DND-41 (cell line): Measurements from ENCODE around the gene CMC2.

Source experiments
- ATAC-seq: fragments of 200-7000 bp; cut with Tn5 transposase; 3 replicates; pipeline ENCODE4 v1.9.1; 2021; ENCODE audit warnings: low read depth; ENCODE audit not compliant: insufficient read depth
- DNase-seq: peaks from one replicate; pipeline ENCODE4 v3.0.0-alpha.2; 2020
- H2AFZ ChIP-seq: 2 replicates; pipeline ENCODE4 v1.6.0; 2012; ENCODE audit warnings: low read depth, low read length
- H3K27ac ChIP-seq: 2 replicates; pipeline ENCODE4 v1.5.1; 2012; ENCODE audit warnings: low read length, inconsistent platforms
- H3K27me3 ChIP-seq: fragments of 200-600 bp; sonication (generic); 2 replicates; pipeline ENCODE4 v1.6.0; 2012; ENCODE audit warnings: low read length, mild to moderate bottlenecking, inconsistent platforms; ENCODE audit not compliant: insufficient read depth, poor library complexity
- H3K36me3 ChIP-seq: 2 replicates; pipeline ENCODE4 v1.5.1; 2012; ENCODE audit warnings: low read length, inconsistent platforms; ENCODE audit not compliant: insufficient read depth
- H3K4me1 ChIP-seq: 2 replicates; pipeline ENCODE4 v1.5.1; 2012; ENCODE audit warnings: mild to moderate bottlenecking, low read length; ENCODE audit not compliant: insufficient read depth
- H3K4me2 ChIP-seq: 2 replicates; pipeline ENCODE4 v1.6.0; 2012; ENCODE audit warnings: mild to moderate bottlenecking, moderate library complexity, low read length, inconsistent platforms; ENCODE audit not compliant: insufficient read depth
- H3K4me3 ChIP-seq, 2 experiments: fragments of 200-600 bp in 1 of 2; shearing (Covaris generic) in 1 of 2; 2 replicates each; pipeline ENCODE4 v1.5.1; 2012 to 2016; ENCODE audit warnings: inconsistent platforms in 2 of 2, low read length in 2 of 2, mild to moderate bottlenecking in 2 of 2, low read depth in 1 of 2, moderate library complexity in 1 of 2
- H3K79me2 ChIP-seq: 2 replicates; pipeline ENCODE4 v1.6.0; 2012; ENCODE audit warnings: low read length, inconsistent platforms; ENCODE audit not compliant: insufficient read depth
- H3K9ac ChIP-seq: 2 replicates; pipeline ENCODE4 v1.6.0; 2012; ENCODE audit warnings: low read depth, mild to moderate bottlenecking, inconsistent platforms, low read length, moderate library complexity
- H3K9me3 ChIP-seq: 2 replicates; pipeline ENCODE4 v1.5.1; 2012; ENCODE audit warnings: low read length, moderate library complexity, mild to moderate bottlenecking, inconsistent platforms; ENCODE audit not compliant: insufficient read depth, severe bottlenecking
- H4K20me1 ChIP-seq: 2 replicates; pipeline ENCODE4 v1.6.0; 2012; ENCODE audit warnings: low read length; ENCODE audit not compliant: insufficient read depth
- EZH2 ChIP-seq: IDR thresholded peaks from 3 replicates; pipeline ENCODE4 v1.6.1; 2012; ENCODE audit warnings: borderline replicate concordance, low read depth, mild to moderate bottlenecking, moderate library complexity, low read length, inconsistent platforms; ENCODE audit not compliant: severe bottlenecking
- TF ChIP-seq, protein P1 (sequence below): IDR thresholded peaks from 2 replicates; pipeline ENCODE4 v1.5.1; 2012; ENCODE audit warnings: borderline replicate concordance, low read length, moderate library complexity, mild to moderate bottlenecking; ENCODE audit not compliant: poor library complexity, severe bottlenecking; ENCODE audit errors: extremely low read depth

CMC2 gene

DNA sequence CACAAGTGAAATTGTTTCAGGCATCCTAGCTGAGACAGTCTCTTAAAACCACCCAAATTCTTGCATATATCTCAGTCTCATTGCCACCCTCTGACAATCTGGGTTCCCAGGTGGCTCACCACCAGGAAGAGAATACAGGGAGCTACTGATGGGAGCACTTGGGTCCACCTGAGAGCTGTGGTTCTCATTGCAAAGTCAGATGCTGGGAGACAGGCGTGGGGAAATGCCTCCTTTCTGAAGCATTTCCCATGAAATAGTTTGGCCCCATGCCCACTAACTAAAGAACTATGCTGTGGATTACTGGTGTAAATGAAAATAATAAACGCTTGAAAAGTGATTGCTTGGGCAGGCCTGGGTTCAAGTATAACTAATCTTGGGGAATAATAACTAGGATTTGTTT is 70.3 kb downstream of the CMC2 start:
- no peak overlapping the region for H3K4me2 ChIP-seq
- no peak overlapping the region for H3K9ac ChIP-seq
- H3K27me3 ChIP-seq: peaks cover 3% of the 10 kb centered on the region
- H3K36me3 ChIP-seq: no peaks in the 10 kb centered on the region
- ATAC-seq: no peak
- H3K27ac ChIP-seq: no peak overlapping the region
- no peaks in the 10 kb centered on the region for H3K79me2 ChIP-seq
- no peaks in the 10 kb centered on the region for H3K4me1 ChIP-seq
- no peak for DNase-seq
- no peak overlapping the region for H3K4me3 ChIP-seq
- H4K20me1 ChIP-seq: no peaks in the 10 kb centered on the region
- no peak overlapping the region for H2AFZ ChIP-seq
- no peaks in the 10 kb centered on the region for H3K9me3 ChIP-seq
- TF ChIP-seq, protein P1, sequence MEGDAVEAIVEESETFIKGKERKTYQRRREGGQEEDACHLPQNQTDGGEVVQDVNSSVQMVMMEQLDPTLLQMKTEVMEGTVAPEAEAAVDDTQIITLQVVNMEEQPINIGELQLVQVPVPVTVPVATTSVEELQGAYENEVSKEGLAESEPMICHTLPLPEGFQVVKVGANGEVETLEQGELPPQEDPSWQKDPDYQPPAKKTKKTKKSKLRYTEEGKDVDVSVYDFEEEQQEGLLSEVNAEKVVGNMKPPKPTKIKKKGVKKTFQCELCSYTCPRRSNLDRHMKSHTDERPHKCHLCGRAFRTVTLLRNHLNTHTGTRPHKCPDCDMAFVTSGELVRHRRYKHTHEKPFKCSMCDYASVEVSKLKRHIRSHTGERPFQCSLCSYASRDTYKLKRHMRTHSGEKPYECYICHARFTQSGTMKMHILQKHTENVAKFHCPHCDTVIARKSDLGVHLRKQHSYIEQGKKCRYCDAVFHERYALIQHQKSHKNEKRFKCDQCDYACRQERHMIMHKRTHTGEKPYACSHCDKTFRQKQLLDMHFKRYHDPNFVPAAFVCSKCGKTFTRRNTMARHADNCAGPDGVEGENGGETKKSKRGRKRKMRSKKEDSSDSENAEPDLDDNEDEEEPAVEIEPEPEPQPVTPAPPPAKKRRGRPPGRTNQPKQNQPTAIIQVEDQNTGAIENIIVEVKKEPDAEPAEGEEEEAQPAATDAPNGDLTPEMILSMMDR: no peak
- no peak for TF ChIP-seq EZH2

DNA sequence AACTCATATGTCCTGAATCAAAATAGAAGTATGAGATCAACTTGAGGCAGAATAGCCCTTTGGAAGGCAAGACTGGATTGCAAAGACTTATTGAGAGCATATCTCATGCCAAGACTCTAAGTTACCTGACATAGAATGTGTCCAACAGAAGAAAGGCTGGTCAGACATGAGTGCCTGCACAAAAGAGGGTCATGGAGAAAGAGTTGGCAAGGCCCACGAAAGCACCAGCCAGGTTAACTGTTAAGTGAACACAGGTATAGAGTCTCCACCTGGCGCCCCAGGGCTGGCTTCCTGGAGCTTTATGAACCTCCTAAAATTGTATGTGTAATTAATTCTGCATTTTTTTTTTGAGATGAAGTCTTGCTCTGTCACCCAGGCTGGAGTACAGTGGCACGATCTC is 71.0 kb downstream of the CMC2 start:
- no peaks in the 10 kb centered on the region for H3K79me2 ChIP-seq
- H3K9me3 ChIP-seq: no peaks in the 10 kb centered on the region
- no peak overlapping the region for H3K4me3 ChIP-seq
- no peaks in the 10 kb centered on the region for H3K36me3 ChIP-seq
- H2AFZ ChIP-seq: no peak overlapping the region
- H3K4me1 ChIP-seq: no peaks in the 10 kb centered on the region
- no peak overlapping the region for H3K27ac ChIP-seq
- DNase-seq (no peak), ATAC-seq (no peak)
- H3K9ac ChIP-seq: no peak overlapping the region
- H4K20me1 ChIP-seq: no peaks in the 10 kb centered on the region
- H3K27me3 ChIP-seq: peaks cover 3% of the 10 kb centered on the region
- no peak for TF ChIP-seq EZH2
- TF ChIP-seq, protein P1: no peak
- H3K4me2 ChIP-seq: no peak overlapping the region

DNA sequence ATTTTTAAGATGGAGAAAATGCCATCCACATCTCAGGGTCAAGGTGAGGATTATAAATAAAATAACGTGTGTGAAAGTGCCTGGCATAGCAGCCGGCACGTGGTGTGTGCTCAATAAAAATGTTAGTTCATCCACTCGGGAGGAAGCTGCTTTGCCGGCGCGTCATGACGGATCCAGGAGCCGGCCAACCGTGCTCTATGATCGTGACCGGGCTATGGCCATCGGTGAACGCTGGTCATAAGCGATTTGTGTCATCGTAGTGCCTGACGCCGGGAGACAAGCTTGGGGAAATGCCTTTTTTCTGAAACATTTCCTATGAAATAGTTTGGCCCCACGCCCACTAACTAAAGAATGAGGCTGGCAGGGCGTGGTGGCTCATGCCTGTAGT is 74.0 kb downstream of the CMC2 start:
- Histone ChIP-seq H3K36me3 (no peaks in the 10 kb centered on the region), H3K4me3 (no peak overlapping the region), H2AFZ (no peak overlapping the region), H3K4me1 (no peaks in the 10 kb centered on the region), H3K27ac (no peak overlapping the region), H3K27me3 (no peaks in the 10 kb centered on the region), H3K4me2 (no peak overlapping the region), H3K9me3 (no peaks in the 10 kb centered on the region), H3K9ac (no peak overlapping the region), H4K20me1 (no peaks in the 10 kb centered on the region), H3K79me2 (no peaks in the 10 kb centered on the region)
- DNase-seq (no peak), ATAC-seq (no peak)
- TF ChIP-seq, protein P1: no peak
- TF ChIP-seq EZH2: no peak
